H9 (cell line): Measurements from ENCODE around the gene C17orf113. TPM values are rescaled to one million over a fixed set of nuclear protein-coding genes. Genes with fewer than 3 reads are reported as not detected.

ENCODE experiments used
- DNase-seq: peaks from one replicate; pipeline ENCODE4 v3.0.0-alpha.2; 2017
- H2AFZ ChIP-seq: one replicate; pipeline ENCODE4 v1.6.1; 2013; ENCODE audit warnings: mild to moderate bottlenecking, low read length, control low read depth, moderate library complexity
- H2AK5ac ChIP-seq: 2 replicates; pipeline ENCODE4 v1.6.1; 2013; ENCODE audit warnings: low read length, control low read depth, mixed read lengths; ENCODE audit not compliant: insufficient read length
- H2BK120ac ChIP-seq: one replicate; pipeline ENCODE4 v1.6.1; 2013; ENCODE audit warnings: low read depth, mild to moderate bottlenecking, low read length, control low read depth, inconsistent platforms; ENCODE audit not compliant: poor library complexity, severe bottlenecking
- H2BK12ac ChIP-seq: 2 replicates; pipeline ENCODE4 v1.6.1; 2013; ENCODE audit warnings: low read length, control low read depth, mixed read lengths, low read depth; ENCODE audit not compliant: insufficient read length
- H2BK15ac ChIP-seq: 2 replicates; pipeline ENCODE4 v1.6.1; 2013; ENCODE audit warnings: low read depth, low read length, control low read depth
- H2BK20ac ChIP-seq: one replicate; pipeline ENCODE4 v1.6.1; 2013; ENCODE audit warnings: low read depth, mild to moderate bottlenecking, low read length, control low read depth, inconsistent platforms; ENCODE audit not compliant: poor library complexity, severe bottlenecking
- H2BK5ac ChIP-seq: 2 replicates; pipeline ENCODE4 v1.6.1; 2013; ENCODE audit warnings: low read length, control low read depth, mixed read lengths; ENCODE audit not compliant: insufficient read length
- H3K14ac ChIP-seq: 2 replicates; pipeline ENCODE4 v1.6.1; 2013; ENCODE audit warnings: low read length, control low read depth; ENCODE audit not compliant: insufficient read depth
- H3K18ac ChIP-seq: 2 replicates; pipeline ENCODE4 v1.6.1; 2013; ENCODE audit warnings: low read depth, mild to moderate bottlenecking, mixed read lengths, low read length, control low read depth; ENCODE audit not compliant: insufficient read length
- H3K23ac ChIP-seq: 2 replicates; pipeline ENCODE4 v1.6.1; 2013; ENCODE audit warnings: low read length, control low read depth, mixed read lengths, low read depth; ENCODE audit not compliant: insufficient read length
- H3K23me2 ChIP-seq: 2 replicates; pipeline ENCODE4 v1.6.1; 2013; ENCODE audit warnings: low read depth, mild to moderate bottlenecking, mixed read lengths, low read length, control low read depth; ENCODE audit not compliant: insufficient read length, poor library complexity, severe bottlenecking
- H3K27ac ChIP-seq: 2 replicates; pipeline ENCODE4 v1.5.1; 2013; ENCODE audit warnings: low read length, control low read depth, mixed read lengths, low read depth; ENCODE audit not compliant: insufficient read length
- H3K27me3 ChIP-seq: 2 replicates; pipeline ENCODE4 v1.6.1; 2013; ENCODE audit warnings: low read length, control low read depth, inconsistent platforms; ENCODE audit not compliant: insufficient read depth
- H3K4ac ChIP-seq: 2 replicates; pipeline ENCODE4 v1.6.1; 2013; ENCODE audit warnings: low read depth, mild to moderate bottlenecking, control low read depth, inconsistent platforms, low read length, moderate library complexity
- H3K4me1 ChIP-seq: 2 replicates; pipeline ENCODE4 v1.6.1; 2013; ENCODE audit warnings: low read length, control low read depth, inconsistent platforms; ENCODE audit not compliant: insufficient read depth
- H3K4me2 ChIP-seq: 2 replicates; pipeline ENCODE4 v1.6.1; 2013; ENCODE audit warnings: low read length, control low read depth, mixed read lengths; ENCODE audit not compliant: insufficient read length, insufficient read depth
- H3K56ac ChIP-seq: 2 replicates; pipeline ENCODE4 v1.6.1; 2013; ENCODE audit warnings: low read depth, mild to moderate bottlenecking, mixed read lengths, low read length, control low read depth; ENCODE audit not compliant: insufficient read length
- H3K79me1 ChIP-seq: 2 replicates; pipeline ENCODE4 v1.6.1; 2013; ENCODE audit warnings: low read depth, mild to moderate bottlenecking, moderate library complexity, low read length, control low read depth, inconsistent platforms; ENCODE audit not compliant: insufficient read depth, poor library complexity, severe bottlenecking
- H3K79me2 ChIP-seq: 2 replicates; pipeline ENCODE4 v1.6.1; 2013; ENCODE audit warnings: low read length, control low read depth, inconsistent platforms; ENCODE audit not compliant: insufficient read depth
- H3K9ac ChIP-seq: 2 replicates; pipeline ENCODE4 v1.6.1; 2013; ENCODE audit warnings: low read length, control low read depth, mixed read lengths; ENCODE audit not compliant: insufficient read length; ENCODE audit errors: extremely low read depth
- H3K9me3 ChIP-seq: one replicate; pipeline ENCODE4 v1.6.1; 2013; ENCODE audit warnings: low read depth, low read length, inconsistent platforms; ENCODE audit not compliant: control insufficient read depth
- H3T11ph ChIP-seq: one replicate; pipeline ENCODE4 v1.6.1; 2013; ENCODE audit warnings: mild to moderate bottlenecking, low read length, control low read depth, inconsistent platforms
- H4K20me1 ChIP-seq: one replicate; pipeline ENCODE4 v1.6.1; 2013; ENCODE audit not compliant: control insufficient read depth, insufficient read length, insufficient read depth
- H4K5ac ChIP-seq: 2 replicates; pipeline ENCODE4 v1.6.1; 2013; ENCODE audit warnings: low read depth, mild to moderate bottlenecking, mixed read lengths, low read length, control low read depth; ENCODE audit not compliant: insufficient read length
- H4K8ac ChIP-seq: replicated peaks from 2 replicates; pipeline ENCODE4 v1.6.1; 2013; ENCODE audit warnings: low read length, control low read depth, mixed read lengths, low read depth; ENCODE audit not compliant: insufficient read length
- H4K91ac ChIP-seq: 2 replicates; pipeline ENCODE4 v1.6.1; 2013; ENCODE audit warnings: low read depth, mild to moderate bottlenecking, moderate library complexity, mixed read lengths, low read length, control low read depth; ENCODE audit not compliant: insufficient read length
- H3K27ac Mint-ChIP-seq, 3 experiments: 2 replicates in 2 of 3; 3 replicates in 1 of 3; pipeline ENCODE4 v1.8.0; 2020 to 2021; ENCODE audit warnings: mixed read lengths in 3 of 3, mild to moderate bottlenecking in 1 of 3, moderate library complexity in 1 of 3
- H3K27me3 Mint-ChIP-seq: 2 replicates; pipeline ENCODE4 v1.8.0; 2021; ENCODE audit warnings: low read depth, mild to moderate bottlenecking, moderate library complexity, mixed read lengths
- H3K36me3 Mint-ChIP-seq, 3 experiments: 2 replicates in 2 of 3; 3 replicates in 1 of 3; pipeline ENCODE4 v1.8.0; 2020 to 2021; ENCODE audit warnings: low read depth in 3 of 3, mixed read lengths in 3 of 3; ENCODE audit not compliant: insufficient read depth in 1 of 3
- H3K4me1 Mint-ChIP-seq, 2 experiments: 2 replicates each; pipeline ENCODE4 v1.8.0; 2020; ENCODE audit warnings: mixed read lengths in 2 of 2
- H3K4me3 Mint-ChIP-seq, 2 experiments: 2 replicates in 1 of 2; 3 replicates in 1 of 2; pipeline ENCODE4 v1.8.0; 2020 to 2021; ENCODE audit warnings: mild to moderate bottlenecking in 2 of 2, mixed read lengths in 2 of 2, moderate library complexity in 1 of 2
- H3K9me3 Mint-ChIP-seq, 2 experiments: 2 replicates in 1 of 2; 3 replicates in 1 of 2; pipeline ENCODE4 v1.8.0; 2020; ENCODE audit warnings: mild to moderate bottlenecking in 2 of 2, mixed read lengths in 2 of 2, moderate library complexity in 1 of 2
- WGBS: extraction: QIAGEN DNeasy Blood & Tissue Kit; methylation state at CpG from one replicate; pipeline ENCODE4 v1.1.7; 2013; ENCODE audit warnings: missing lambda C conversion rate, low lambda C conversion rate, mixed read lengths; ENCODE audit not compliant: insufficient read length; ENCODE audit errors: extremely low coverage; 5-methylcytosine and 5-hydroxymethylcytosine counted together
- total RNA-seq: library from RNA; stranded (reverse); gene quantifications from 2 replicates; pipeline ENCODE4 v1.2.1, GENCODE V29; 2021
- TF ChIP-seq, protein P1 (sequence below): fragments of 200-600 bp; sonication (generic); conservative IDR thresholded peaks from 3 replicates; pipeline ENCODE4 v1.8.0; 2021; ENCODE audit warnings: antibody characterized with exemption, mild to moderate bottlenecking

Gene C17orf113
- total RNA-seq, 1 experiment from 2014 or later: 1.0 TPM

DNA sequence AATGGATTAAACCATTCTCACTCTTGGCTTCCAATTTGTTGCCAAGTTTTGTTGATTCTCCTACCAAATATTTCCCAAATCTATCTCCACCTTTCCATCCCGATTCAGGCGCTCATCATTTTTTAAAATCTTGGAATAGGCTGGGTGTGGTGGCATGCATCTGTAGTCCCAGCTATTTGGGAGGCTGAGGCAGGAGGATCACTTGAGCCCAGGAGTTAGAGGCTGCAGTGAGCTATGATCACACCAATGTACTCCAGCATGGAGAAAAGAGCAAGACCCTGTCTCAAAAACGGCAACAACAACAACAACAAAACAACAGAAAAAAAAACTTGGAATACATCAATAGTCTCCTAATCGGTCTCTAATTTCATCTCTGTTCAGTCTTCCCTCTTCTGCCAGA, 31.4 kb downstream of the C17orf113 start:
- Histone ChIP-seq H2BK12ac (no peak overlapping the region), H3K4me2 (no peak overlapping the region), H3K4me1 (0 out of 2 replicates have a peak, but pooled peaks cover 2% of the 10 kb centered on the region), H3K14ac (no peak overlapping the region), H2AK5ac (no peak overlapping the region), H2BK120ac (no peak overlapping the region), H4K5ac (no peak overlapping the region), H3K56ac (no peak overlapping the region), H3K23me2 (peaks cover 14% of the 10 kb centered on the region), H3K4ac (no peak overlapping the region), H3K9me3 (no peaks in the 10 kb centered on the region), H3K18ac (no peak overlapping the region), H3K79me2 (peaks cover 16% of the 10 kb centered on the region; the same call in 1 of the 2 replicates), H3K9ac (no peak overlapping the region), H3K27ac (no peak overlapping the region), H4K91ac (no peak overlapping the region), H2AFZ (no peak overlapping the region), H4K8ac (no peak overlapping the region), H3T11ph (no peak overlapping the region), H2BK20ac (no peak overlapping the region), H2BK5ac (no peak overlapping the region), H2BK15ac (no peak overlapping the region), H3K23ac (no peak overlapping the region), H3K79me1 (no peaks in the 10 kb centered on the region), H3K27me3 (no peaks in the 10 kb centered on the region; the same call in 1 of the 2 replicates), H4K20me1 (no peaks in the 10 kb centered on the region)
- Mint-ChIP-seq H3K4me3 (peak overlapping the region; percentile 93 to 97; a peak in 4 of 5 replicates), H3K9me3 (no peaks in the 10 kb centered on the region), H3K27me3 (no peaks in the 10 kb centered on the region), H3K4me1 (peaks cover 33 to 40% of the 10 kb centered on the region in 2 experiments), H3K36me3 (peaks cover 15 to 39% (median 31%) of the 10 kb centered on the region in 3 experiments), H3K27ac (peak overlapping the region in 1 of 3 experiments; percentile 14; a peak in 1 of 7 replicates)
- TF ChIP-seq, protein P1, sequence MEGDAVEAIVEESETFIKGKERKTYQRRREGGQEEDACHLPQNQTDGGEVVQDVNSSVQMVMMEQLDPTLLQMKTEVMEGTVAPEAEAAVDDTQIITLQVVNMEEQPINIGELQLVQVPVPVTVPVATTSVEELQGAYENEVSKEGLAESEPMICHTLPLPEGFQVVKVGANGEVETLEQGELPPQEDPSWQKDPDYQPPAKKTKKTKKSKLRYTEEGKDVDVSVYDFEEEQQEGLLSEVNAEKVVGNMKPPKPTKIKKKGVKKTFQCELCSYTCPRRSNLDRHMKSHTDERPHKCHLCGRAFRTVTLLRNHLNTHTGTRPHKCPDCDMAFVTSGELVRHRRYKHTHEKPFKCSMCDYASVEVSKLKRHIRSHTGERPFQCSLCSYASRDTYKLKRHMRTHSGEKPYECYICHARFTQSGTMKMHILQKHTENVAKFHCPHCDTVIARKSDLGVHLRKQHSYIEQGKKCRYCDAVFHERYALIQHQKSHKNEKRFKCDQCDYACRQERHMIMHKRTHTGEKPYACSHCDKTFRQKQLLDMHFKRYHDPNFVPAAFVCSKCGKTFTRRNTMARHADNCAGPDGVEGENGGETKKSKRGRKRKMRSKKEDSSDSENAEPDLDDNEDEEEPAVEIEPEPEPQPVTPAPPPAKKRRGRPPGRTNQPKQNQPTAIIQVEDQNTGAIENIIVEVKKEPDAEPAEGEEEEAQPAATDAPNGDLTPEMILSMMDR: no peak
- no peak for DNase-seq
- WGBS: no CpG with 5 or more reads among the region's 4 CpGs
